ENCODE results near the gene GDE1.

DNA sequence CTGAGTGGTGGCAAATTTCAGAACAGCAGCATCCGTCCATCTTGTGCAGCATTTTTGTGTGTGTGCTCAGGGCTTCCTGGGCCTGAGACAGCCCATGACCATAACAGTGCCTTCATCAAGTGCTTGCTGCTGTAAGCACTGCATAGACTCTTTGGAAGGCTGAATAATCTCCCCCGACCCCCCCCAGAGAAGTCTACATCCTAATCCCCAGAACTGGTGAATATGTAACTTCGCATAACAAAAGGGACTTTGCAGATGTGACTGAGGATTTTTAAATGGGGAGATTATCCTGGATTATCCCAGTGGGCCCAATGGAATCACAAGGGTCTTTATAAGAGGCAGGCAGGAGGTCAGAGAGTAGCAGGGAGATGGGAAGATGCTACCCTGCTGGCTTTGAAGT, 53.6 kb downstream of the GDE1 start:
- no peak for TF ChIP-seq POLR2AphosphoS5 (IDR thresholded peaks at IDR 0.05)
- TF ChIP-seq POLR2A (IDR thresholded peaks at IDR 0.05), result no peak
